ENCODE results near the gene SLC24A2.
A peak's percentile ranks its signal among the peaks of the same experiment; 100 is the strongest.
"Not testable (repeated sequence)": the region's sequence is repeated elsewhere in the genome, so short reads cannot be mapped to it uniquely, and the experiment has no call there.

Gene SLC24A2

GRCh38 chr9:19788614-19789271, at the start of gene SLC24A2:
Gene SLC24A2, minus strand, starts transcription at chr9:19789037.
- DNase-seq, result peak; percentile 33

- not testable (repeated sequence) for DNase-seq
These were observed 44.5 kb upstream of the SLC24A2 start for GRCh38 chr9:19833331-19833730.

- no peak for DNase-seq
These were observed 42.0 kb upstream of the SLC24A2 start for GRCh38 chr9:19830796-19831195.

- no peak for DNase-seq
These were observed 39.8 kb upstream of the SLC24A2 start for GRCh38 chr9:19828576-19829109.

GRCh38 chr9:19816769-19817168, 27.9 kb upstream of the SLC24A2 start:
- no peak for DNase-seq

- no peak for DNase-seq
These were observed 23.4 kb upstream of the SLC24A2 start for GRCh38 chr9:19812194-19812593.

- DNase-seq, result peak; percentile 58
These were observed 20.8 kb upstream of the SLC24A2 start for GRCh38 chr9:19809422-19810269.

GRCh38 chr9:19807182-19807892, 18.5 kb upstream of the SLC24A2 start:
- no peak for DNase-seq

- no peak for DNase-seq
These were observed 15.6 kb upstream of the SLC24A2 start for GRCh38 chr9:19804431-19804830.

GRCh38 chr9:19800884-19801283, 12.0 kb upstream of the SLC24A2 start:
- DNase-seq, result no peak

- no peak for DNase-seq
These were observed 10.9 kb upstream of the SLC24A2 start for GRCh38 chr9:19799784-19800183.

GRCh38 chr9:19788152-19788551, 685 bp downstream of the SLC24A2 start:
- DNase-seq, result peak; percentile 36

GRCh38 chr9:19787672-19788071, 1.2 kb downstream of the SLC24A2 start:
- DNase-seq, result no peak

- no peak for DNase-seq
These were observed 3.6 kb downstream of the SLC24A2 start for GRCh38 chr9:19785230-19785629.

GRCh38 chr9:19784136-19784535, 4.7 kb downstream of the SLC24A2 start:
- DNase-seq, result no peak

GRCh38 chr9:19783500-19783899, 5.3 kb downstream of the SLC24A2 start:
- no peak for DNase-seq

- no peak for DNase-seq
These were observed 6.8 kb downstream of the SLC24A2 start for GRCh38 chr9:19782005-19782404.

- peak; percentile 1 for DNase-seq
These were observed 7.6 kb downstream of the SLC24A2 start for GRCh38 chr9:19781240-19781639.

- no peak for DNase-seq
These were observed 17.4 kb downstream of the SLC24A2 start for GRCh38 chr9:19771446-19771845.

GRCh38 chr9:19770973-19771372, 17.9 kb downstream of the SLC24A2 start:
- no peak for DNase-seq

- peak; percentile 32 for DNase-seq
These were observed 19.6 kb downstream of the SLC24A2 start for GRCh38 chr9:19769213-19769612.

- no peak for DNase-seq
These were observed 20.0 kb downstream of the SLC24A2 start for GRCh38 chr9:19768798-19769197.

- no peak for DNase-seq
These were observed 29.8 kb downstream of the SLC24A2 start for GRCh38 chr9:19759066-19759465.
